ENCODE measurements around the gene JARID2. TPM values are rescaled to one million over a fixed set of nuclear protein-coding genes. Genes with fewer than 3 reads are reported as not detected.

Gene JARID2
- total RNA-seq, 1 experiment from 2014 or later, result 23.6 TPM

GRCh38 chr6:15366003-15366535, 120.2 kb downstream of the JARID2 start:
- RAD21 ChIA-PET (ENCODE audit: low non-redundant PET in 1 of 2, low total read pairs in 2 of 2, uncharacterized antibody in 2 of 2, unreplicated experiment in 2 of 2), result no interaction called here
- Histone ChIP-seq H3K27me3 (ENCODE audit: insufficient read depth, low read length) (no peaks in the 10 kb centered on the region), H3K9ac (ENCODE audit: low read length) (no peak overlapping the region), H3K36me3 (ENCODE audit: control insufficient read depth in 1 of 2, insufficient read depth in 2 of 2, low read length in 2 of 2) (no peaks in the 10 kb centered on the region), H3K9me2 (ENCODE audit: insufficient read depth) (no peaks in the 10 kb centered on the region), H3K79me2 (ENCODE audit: insufficient read depth, low read length) (peaks cover 79% of the 10 kb centered on the region), H3K27ac (ENCODE audit: low read depth, low read length) (no peak overlapping the region), H3K4me3 (replicated peaks in 1 of 2; ENCODE audit: low read depth in 1 of 2, low read length in 2 of 2) (no peak overlapping the region), H2AFZ (ENCODE audit: low read depth, low read length, poor library complexity, severe bottlenecking) (no peak overlapping the region), H3K4me1 (ENCODE audit: control insufficient read depth in 1 of 2, insufficient read depth in 2 of 2, low read length in 2 of 2) (peaks cover 0 to 5% of the 10 kb centered on the region in 2 experiments; a peak in 1 of 4 replicates), H4K20me1 (ENCODE audit: insufficient read depth) (no peaks in the 10 kb centered on the region), H3K4me2 (ENCODE audit: low read length) (no peak overlapping the region), H3K9me3 (ENCODE audit: control insufficient read depth in 1 of 2, insufficient read depth in 1 of 2, low read depth in 1 of 2, low read length in 2 of 2) (no peaks in the 10 kb centered on the region)
- CTCF ChIA-PET, result no interaction called here
- no peak for DNase-seq (ENCODE audit: low read depth, low spot score)
- intact Hi-C loops (cut with micrococcal nuclease), result no loop called here
- no peak for ATAC-seq
- no TSS peak for BruUV-seq (replicated peaks)
- TF ChIP-seq TCF7L2 (IDR thresholded peaks at IDR 0.05; ENCODE audit: borderline replicate concordance, extremely low read depth, insufficient read depth, insufficient read length) (no peak), RAD21 (IDR thresholded peaks at IDR 0.05; ENCODE audit: low read depth) (no peak), SP1 (IDR thresholded peaks at IDR 0.05; ENCODE audit: low read depth) (no peak), EZH2phosphoT487 (IDR thresholded peaks at IDR 0.05; ENCODE audit: borderline replicate concordance) (no peak), POLR2A (IDR thresholded peaks at IDR 0.05; ENCODE audit: borderline replicate concordance, extremely low read depth, insufficient read depth, insufficient read length) (no peak), EGR1 (IDR thresholded peaks at IDR 0.05; ENCODE audit: low read depth) (no peak), ELF1 (IDR thresholded peaks at IDR 0.05; ENCODE audit: borderline replicate concordance, low read depth) (no peak), SRF (IDR thresholded peaks at IDR 0.05; ENCODE audit: low read depth) (no peak), ATF3 (IDR thresholded peaks at IDR 0.05) (no peak), ZFX (IDR thresholded peaks at IDR 0.05) (no peak), EZH2 (IDR thresholded peaks at IDR 0.05) (no peak)
- TF ChIP-seq, protein P1, sequence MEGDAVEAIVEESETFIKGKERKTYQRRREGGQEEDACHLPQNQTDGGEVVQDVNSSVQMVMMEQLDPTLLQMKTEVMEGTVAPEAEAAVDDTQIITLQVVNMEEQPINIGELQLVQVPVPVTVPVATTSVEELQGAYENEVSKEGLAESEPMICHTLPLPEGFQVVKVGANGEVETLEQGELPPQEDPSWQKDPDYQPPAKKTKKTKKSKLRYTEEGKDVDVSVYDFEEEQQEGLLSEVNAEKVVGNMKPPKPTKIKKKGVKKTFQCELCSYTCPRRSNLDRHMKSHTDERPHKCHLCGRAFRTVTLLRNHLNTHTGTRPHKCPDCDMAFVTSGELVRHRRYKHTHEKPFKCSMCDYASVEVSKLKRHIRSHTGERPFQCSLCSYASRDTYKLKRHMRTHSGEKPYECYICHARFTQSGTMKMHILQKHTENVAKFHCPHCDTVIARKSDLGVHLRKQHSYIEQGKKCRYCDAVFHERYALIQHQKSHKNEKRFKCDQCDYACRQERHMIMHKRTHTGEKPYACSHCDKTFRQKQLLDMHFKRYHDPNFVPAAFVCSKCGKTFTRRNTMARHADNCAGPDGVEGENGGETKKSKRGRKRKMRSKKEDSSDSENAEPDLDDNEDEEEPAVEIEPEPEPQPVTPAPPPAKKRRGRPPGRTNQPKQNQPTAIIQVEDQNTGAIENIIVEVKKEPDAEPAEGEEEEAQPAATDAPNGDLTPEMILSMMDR (IDR thresholded peaks at IDR 0.05 in 2 of 3, conservative IDR thresholded peaks at IDR 0.05 in 1 of 3; ENCODE audit: borderline replicate concordance in 1 of 3, insufficient read depth in 1 of 3, low read depth in 2 of 3, low read length in 2 of 3), result no peak
- TF ChIP-seq, protein P2, sequence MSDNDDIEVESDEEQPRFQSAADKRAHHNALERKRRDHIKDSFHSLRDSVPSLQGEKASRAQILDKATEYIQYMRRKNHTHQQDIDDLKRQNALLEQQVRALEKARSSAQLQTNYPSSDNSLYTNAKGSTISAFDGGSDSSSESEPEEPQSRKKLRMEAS (IDR thresholded peaks at IDR 0.05), result no peak
- POLR2A ChIA-PET, result no interaction called here
